Omental fat pad (tissue), 4 donors: ENCODE results near the gene ZFAND2A. TPM values are rescaled to one million over a fixed set of nuclear protein-coding genes. Genes with fewer than 3 reads are reported as not detected.
A peak's percentile ranks its signal among the peaks of the same experiment; 100 is the strongest.

Experiments
- ATAC-seq: fragments of 150-250 bp; one replicate; pipeline ENCODE4 v1.9.1; 2016; ENCODE audit warnings: mild to moderate bottlenecking, moderate library complexity; ENCODE audit not compliant: low FRiP score
- DNase-seq: peaks from one replicate; pipeline ENCODE4 v3.0.0-alpha.2; 2019; ENCODE audit warnings: low spot score
- total RNA-seq, 4 donors: library from RNA; depleted of rRNA; stranded (reverse); fragments of >200 nt; gene quantifications; one replicate each; pipeline ENCODE4 v1.1.0, GENCODE V29; 2016
- TF ChIP-seq, protein P1 (sequence below), 3 donors: fragments of 450-650 bp; IDR thresholded peaks; one replicate each; pipeline ENCODE4 v1.5.1; 2016 to 2017; ENCODE audit warnings: antibody characterized with exemption in 3 of 3, mild to moderate bottlenecking in 3 of 3, moderate library complexity in 2 of 3

ZFAND2A gene
- total RNA-seq, 4 donors from 2014 or later, result 17.3 to 77.5 (median 28.4) TPM

DNA sequence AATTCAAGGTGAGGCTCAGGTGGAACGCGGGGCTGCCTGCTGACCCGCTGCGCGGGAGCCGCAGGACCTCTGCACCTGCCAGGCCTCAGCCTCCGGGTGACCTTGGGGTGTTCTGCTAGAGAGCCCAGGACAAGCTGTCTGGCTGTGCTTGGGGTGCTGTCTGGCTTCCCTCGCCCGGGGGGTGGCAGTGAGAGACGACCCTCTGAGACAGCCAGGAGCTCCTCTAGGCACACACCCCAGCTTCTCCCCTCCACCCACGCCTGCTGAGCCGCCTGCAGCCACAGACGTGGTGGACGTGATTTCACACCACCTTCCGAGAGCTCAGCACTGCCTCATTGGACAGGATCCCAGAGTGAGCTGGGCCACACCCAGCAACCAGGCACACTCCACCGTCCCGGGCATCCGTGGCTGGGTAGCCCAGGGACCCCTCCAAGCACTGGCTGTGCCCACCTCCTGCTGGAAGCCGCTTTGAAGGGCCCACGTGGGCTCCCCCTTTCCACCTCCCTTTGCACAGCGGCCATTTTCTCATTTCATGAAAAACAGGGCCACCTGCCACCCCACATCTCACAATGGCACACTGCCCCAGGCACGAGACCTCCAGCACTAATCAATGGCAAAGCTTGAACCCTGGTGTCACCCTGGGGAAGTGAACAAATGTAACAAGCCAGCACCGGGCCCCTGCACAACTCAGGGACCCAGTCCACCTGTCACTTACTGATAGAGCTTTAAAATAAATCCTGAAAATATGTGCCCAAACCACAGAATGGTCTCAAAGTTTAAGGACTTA is 35.0 kb downstream of the ZFAND2A start:
- peak; percentile 18 for DNase-seq
- TF ChIP-seq, protein P1, sequence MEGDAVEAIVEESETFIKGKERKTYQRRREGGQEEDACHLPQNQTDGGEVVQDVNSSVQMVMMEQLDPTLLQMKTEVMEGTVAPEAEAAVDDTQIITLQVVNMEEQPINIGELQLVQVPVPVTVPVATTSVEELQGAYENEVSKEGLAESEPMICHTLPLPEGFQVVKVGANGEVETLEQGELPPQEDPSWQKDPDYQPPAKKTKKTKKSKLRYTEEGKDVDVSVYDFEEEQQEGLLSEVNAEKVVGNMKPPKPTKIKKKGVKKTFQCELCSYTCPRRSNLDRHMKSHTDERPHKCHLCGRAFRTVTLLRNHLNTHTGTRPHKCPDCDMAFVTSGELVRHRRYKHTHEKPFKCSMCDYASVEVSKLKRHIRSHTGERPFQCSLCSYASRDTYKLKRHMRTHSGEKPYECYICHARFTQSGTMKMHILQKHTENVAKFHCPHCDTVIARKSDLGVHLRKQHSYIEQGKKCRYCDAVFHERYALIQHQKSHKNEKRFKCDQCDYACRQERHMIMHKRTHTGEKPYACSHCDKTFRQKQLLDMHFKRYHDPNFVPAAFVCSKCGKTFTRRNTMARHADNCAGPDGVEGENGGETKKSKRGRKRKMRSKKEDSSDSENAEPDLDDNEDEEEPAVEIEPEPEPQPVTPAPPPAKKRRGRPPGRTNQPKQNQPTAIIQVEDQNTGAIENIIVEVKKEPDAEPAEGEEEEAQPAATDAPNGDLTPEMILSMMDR (IDR thresholded peaks at IDR 0.05), result no peak
- ATAC-seq, result peak; percentile 43

DNA sequence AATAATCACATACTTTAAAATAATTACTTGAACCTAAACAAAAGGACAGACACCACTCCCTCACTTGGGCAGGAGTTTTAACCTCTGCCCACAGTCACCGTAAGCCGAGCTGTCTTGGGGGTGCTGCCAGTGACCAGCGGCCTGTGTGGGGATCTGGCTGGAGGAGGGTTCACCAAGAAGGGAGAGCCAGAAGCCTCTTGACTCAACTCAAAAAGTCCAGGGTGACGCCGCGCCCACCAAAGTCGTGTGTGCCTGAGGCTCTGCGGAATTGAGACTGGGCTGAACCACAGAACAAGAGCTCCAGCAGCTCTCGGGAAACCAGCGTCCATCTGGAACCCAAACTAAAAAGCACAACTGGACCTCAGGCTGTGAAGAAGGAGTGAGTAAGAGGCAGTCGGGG is 35.8 kb downstream of the ZFAND2A start:
- DNase-seq, result no peak
- TF ChIP-seq, protein P1 (IDR thresholded peaks at IDR 0.05), result no peak
- peak; percentile 50 for ATAC-seq

DNA sequence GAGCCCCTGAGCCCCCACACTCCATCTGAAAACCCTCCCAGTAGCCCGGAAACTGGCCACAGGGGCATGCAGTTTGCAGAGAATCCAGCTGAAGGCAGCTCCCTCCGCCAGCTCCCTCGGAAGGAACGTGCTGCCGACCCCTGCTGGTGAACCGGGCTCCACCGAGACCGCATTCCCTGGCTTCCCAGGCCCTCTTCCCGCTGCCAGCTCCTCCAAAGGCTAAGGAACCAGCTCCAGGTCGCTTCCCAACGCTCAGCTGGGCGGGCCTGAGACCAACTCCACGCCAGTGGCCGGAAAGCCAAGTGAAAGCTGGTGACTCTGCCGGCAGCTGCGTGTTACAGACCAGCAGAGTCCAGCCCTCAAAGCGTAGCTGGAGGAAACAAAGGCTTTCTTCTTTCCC is 36.3 kb downstream of the ZFAND2A start:
- ATAC-seq (peak; percentile 91), DNase-seq (peak; percentile 32)
- TF ChIP-seq, protein P1 (IDR thresholded peaks at IDR 0.05), result peak in 1 of 3 donors; percentile 27

GRCh38 chr7:1122832-1123501 is 37.0 kb downstream of the ZFAND2A start:
- DNase-seq, result no peak
- no peak for ATAC-seq
- TF ChIP-seq, protein P1 (IDR thresholded peaks at IDR 0.05), result no peak

DNA sequence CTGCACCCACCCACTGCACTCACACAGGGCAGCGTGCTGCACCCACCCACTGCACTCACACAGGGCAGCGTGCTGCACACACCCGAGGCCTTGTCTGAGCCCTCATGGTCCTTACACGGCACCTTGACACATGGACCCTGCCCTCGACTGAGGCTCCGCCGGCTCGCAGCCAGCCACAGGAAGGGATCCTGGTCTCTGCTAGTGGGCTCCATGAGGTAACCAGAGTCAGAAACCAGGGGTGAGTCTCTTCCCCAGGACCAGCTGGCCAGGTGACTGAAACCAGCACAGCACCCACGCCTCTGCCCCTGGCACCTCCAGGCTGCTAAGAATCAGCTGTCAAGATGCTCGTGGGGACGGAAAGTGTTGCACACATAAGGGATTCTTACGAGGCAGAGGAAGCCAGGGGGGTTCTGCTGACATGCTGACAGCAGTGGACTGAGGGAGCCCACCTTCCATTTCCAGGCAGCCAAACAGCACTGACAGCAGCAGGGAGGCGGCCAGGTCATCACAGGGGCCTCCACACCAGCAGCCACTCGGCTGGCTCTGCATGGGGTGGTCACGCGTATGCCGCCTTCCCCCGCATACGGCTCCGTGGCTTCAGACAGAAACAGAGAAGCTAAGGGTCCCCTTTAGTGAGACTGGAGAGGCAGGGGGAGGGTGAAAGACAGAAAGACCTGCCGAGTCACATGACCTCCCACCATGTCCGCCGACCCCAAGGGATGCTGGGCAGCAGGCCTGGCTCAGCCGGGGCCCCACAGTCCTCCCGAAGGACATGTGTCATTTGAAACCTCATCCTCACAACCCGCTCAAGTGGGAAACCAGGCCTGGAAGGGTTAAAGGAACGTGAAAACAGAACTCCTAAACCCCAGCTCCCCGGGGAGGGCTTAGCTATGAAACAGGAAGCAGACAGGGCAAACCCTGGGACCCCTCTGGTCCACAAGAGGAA is 37.8 kb downstream of the ZFAND2A start:
- DNase-seq, result no peak
- ATAC-seq, result no peak
- TF ChIP-seq, protein P1 (IDR thresholded peaks at IDR 0.05), result no peak

DNA sequence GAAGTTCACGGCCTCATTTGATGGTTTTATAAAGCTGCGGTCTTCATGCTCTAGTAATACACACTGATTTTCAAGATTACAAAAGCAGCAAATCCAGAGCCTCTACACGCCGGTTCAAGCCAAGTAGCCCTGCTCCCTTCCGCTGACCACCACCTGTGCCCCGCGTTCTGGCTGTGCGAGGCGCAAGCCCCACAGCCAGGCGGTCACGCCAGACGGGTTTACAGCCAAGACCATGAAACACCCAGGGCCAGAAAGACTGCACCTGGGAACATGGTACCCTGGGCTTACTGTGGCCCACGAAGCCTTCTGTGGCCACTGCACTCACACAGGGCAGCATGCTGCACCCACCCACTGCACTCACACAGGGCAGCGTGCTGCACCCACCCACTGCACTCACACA is 38.5 kb downstream of the ZFAND2A start:
- no peak for DNase-seq
- TF ChIP-seq, protein P1 (IDR thresholded peaks at IDR 0.05), result no peak
- no peak for ATAC-seq
